Stomach (tissue), 4 donors: Measurements from ENCODE around the gene RNF133.

Source experiments
- CTCF ChIP-seq, 7 experiments: fragments of 450-650 bp in 4 of 7; fragments of 200-600 bp in 3 of 7; sonication (generic) in 3 of 7; IDR thresholded peaks; one replicate each; pipeline ENCODE4 v1.5.1; 2016 to 2019; ENCODE audit warnings: antibody characterized with exemption in 7 of 7, control low read depth in 2 of 7, mild to moderate bottlenecking in 1 of 7
- EP300 ChIP-seq: sonication (generic); formaldehyde crosslinking; IDR thresholded peaks from one replicate; pipeline ENCODE4 v1.6.1; 2017; ENCODE audit warnings: antibody characterized with exemption
- POLR2A ChIP-seq, 4 donors: fragments of 450-650 bp; IDR thresholded peaks; one replicate each; pipeline ENCODE4 v1.6.1; 2016; ENCODE audit warnings: antibody characterized with exemption in 4 of 4, control low read depth in 2 of 4, mild to moderate bottlenecking in 1 of 4, moderate library complexity in 1 of 4
- POLR2AphosphoS5 ChIP-seq, 3 donors: sonication (generic); formaldehyde crosslinking; IDR thresholded peaks; one replicate each; pipeline ENCODE4 v1.6.1; 2016; ENCODE audit warnings: antibody characterized with exemption in 3 of 3

- TF ChIP-seq POLR2A (IDR thresholded peaks at IDR 0.05) = no peak
- no peak for TF ChIP-seq POLR2AphosphoS5 (IDR thresholded peaks at IDR 0.05)
- TF ChIP-seq CTCF (IDR thresholded peaks at IDR 0.05) = no peak
- TF ChIP-seq EP300 = no peak
Measured at GRCh38 chr7:122674502-122674901, 24.4 kb downstream of the RNF133 start.
